OCI-LY1 (cell line): ENCODE data around the gene COA1.

ENCODE experiments used
- EZH2 ChIP-seq: fragments of 200-600 bp; sonication (generic), shearing (Covaris generic); IDR thresholded peaks from 2 replicates; pipeline ENCODE4 v1.8.0; 2017; ENCODE audit warnings: borderline replicate concordance, mixed run types, mild to moderate bottlenecking, antibody characterized with exemption, low read length, moderate library complexity, mixed read lengths
- TF ChIP-seq, protein P1 (sequence below): fragments of 200-600 bp; sonication (generic), shearing (Covaris generic); IDR thresholded peaks from 2 replicates; pipeline ENCODE4 v1.5.1; 2017; ENCODE audit warnings: mild to moderate bottlenecking, antibody characterized with exemption, low read length, moderate library complexity, mixed read lengths

DNA sequence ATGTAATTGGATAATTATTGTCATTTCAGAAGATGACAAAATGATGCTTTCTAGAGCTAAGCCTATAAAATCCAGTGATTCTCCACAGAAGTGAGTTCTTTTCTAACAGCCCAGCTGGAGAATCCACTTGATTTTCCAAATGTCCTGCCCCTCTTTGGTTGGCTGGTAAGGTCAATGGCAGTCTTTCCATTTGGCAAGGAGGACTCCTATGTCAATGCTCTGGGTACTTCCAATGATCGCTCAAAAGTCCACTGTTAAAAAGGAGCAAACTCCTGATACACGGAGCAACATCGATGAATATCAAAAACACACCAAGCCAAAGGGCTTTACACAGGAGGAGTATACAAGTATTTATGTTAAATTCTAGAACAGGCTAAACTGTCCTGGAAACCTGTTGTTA, 88.6 kb downstream of the COA1 start:
- no peak for TF ChIP-seq EZH2
- TF ChIP-seq, protein P1, sequence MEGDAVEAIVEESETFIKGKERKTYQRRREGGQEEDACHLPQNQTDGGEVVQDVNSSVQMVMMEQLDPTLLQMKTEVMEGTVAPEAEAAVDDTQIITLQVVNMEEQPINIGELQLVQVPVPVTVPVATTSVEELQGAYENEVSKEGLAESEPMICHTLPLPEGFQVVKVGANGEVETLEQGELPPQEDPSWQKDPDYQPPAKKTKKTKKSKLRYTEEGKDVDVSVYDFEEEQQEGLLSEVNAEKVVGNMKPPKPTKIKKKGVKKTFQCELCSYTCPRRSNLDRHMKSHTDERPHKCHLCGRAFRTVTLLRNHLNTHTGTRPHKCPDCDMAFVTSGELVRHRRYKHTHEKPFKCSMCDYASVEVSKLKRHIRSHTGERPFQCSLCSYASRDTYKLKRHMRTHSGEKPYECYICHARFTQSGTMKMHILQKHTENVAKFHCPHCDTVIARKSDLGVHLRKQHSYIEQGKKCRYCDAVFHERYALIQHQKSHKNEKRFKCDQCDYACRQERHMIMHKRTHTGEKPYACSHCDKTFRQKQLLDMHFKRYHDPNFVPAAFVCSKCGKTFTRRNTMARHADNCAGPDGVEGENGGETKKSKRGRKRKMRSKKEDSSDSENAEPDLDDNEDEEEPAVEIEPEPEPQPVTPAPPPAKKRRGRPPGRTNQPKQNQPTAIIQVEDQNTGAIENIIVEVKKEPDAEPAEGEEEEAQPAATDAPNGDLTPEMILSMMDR: no peak
